ENCODE results near the gene UNC13D.
A peak's percentile ranks its signal among the peaks of the same experiment; 100 is the strongest.

The UNC13D gene

DNA sequence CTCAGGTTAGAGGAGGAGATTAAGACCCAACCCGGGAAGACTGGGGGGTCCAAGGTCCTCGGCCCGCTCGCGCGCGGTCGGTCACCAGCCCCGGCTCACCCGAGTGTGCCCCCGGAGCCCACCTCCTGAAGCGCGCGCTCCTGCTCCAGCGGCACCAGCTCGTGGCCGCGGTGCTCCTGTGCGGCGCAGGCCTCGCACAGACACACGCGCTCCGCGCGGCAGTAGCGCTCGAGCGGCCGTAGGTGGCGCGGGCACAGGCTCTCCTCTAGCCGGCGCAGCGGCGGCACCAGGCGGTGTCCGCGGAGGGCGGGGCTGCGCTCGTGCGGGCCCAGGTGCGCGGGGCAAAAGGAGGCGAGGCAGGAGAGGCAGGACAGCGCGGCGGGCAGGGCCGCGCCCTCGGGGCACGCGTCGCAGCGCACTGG is 33.6 kb upstream of the UNC13D start:
- H3K4me3 ChIP-seq (ENCODE audit: low read length) = peak overlapping the region; percentile 92
- H3K9ac ChIP-seq (ENCODE audit: low read length) = peak overlapping the region; percentile 100

DNA sequence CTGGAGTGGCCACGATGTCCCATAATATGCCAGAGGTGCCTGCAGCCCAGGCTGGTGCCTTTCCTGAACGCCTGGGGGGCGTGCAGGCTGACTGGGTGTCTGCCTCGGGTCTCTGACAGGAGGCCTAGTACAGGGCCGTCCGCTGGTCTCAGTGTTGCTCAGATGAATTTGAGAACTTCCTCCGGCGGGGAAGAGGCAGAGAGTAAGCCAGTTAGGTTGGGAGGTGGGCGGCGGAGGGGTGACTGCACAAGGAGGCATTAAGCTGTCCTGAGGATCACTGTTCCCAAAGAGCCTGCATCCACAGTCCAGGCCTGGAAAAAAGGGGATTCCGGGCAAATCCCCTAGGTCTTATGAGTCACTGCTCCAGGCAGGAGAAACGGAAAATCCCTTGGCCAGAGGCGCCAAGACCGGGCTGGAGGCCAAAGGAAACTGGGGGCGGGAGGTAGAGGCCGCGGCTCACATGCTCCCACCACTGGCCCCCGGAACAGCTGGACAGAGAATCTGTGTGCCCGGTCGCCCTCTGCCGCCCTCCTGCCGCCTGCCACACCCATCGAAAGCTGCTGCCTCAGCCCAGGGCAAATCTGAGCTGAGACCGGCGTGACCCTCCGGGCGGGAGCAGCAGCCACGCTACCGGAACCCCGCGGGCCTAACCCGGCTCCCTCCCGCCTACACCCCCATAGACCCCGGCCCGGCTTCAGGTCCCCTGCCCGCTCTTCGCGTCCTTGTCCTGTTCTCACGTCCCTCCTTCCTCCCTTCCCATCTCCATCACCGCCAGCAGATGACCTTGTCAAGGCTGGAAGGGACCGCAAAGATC is 32.9 kb upstream of the UNC13D start:
- Histone ChIP-seq H3F3A (ENCODE audit: insufficient read depth, low read length) (peaks cover 45% of the 10 kb centered on the region), H3K4me2 (ENCODE audit: low read depth, low read length) (peak overlapping the region; percentile 97), H3K4me3 (ENCODE audit: low read length) (peak overlapping the region; percentile 92), H4K20me1 (ENCODE audit: insufficient read depth, low read length) (no peaks in the 10 kb centered on the region), H3K27ac (ENCODE audit: low read length) (peak overlapping the region; percentile 99), H3K36me3 (replicated peaks; ENCODE audit: insufficient read depth, low read length) (peaks cover 4% of the 10 kb centered on the region; the same call in 1 of the 2 replicates), H3K27me3 (replicated peaks; ENCODE audit: insufficient read depth, low read length) (no peaks in the 10 kb centered on the region), H3K9me3 (replicated peaks; ENCODE audit: insufficient read depth, low read length) (no peaks in the 10 kb centered on the region), H3K9ac (ENCODE audit: low read length) (peak overlapping the region; percentile 100), H3K9me2 (replicated peaks; ENCODE audit: insufficient read depth, low read length) (no peaks in the 10 kb centered on the region), H3K4me1 (ENCODE audit: low read length) (peaks cover 28% of the 10 kb centered on the region), H3K79me2 (ENCODE audit: low read length) (peaks cover 35% of the 10 kb centered on the region), H2AFZ (ENCODE audit: low read length) (no peak overlapping the region)
- peak; percentile 85 for DNase-seq
- TF ChIP-seq, protein P1, sequence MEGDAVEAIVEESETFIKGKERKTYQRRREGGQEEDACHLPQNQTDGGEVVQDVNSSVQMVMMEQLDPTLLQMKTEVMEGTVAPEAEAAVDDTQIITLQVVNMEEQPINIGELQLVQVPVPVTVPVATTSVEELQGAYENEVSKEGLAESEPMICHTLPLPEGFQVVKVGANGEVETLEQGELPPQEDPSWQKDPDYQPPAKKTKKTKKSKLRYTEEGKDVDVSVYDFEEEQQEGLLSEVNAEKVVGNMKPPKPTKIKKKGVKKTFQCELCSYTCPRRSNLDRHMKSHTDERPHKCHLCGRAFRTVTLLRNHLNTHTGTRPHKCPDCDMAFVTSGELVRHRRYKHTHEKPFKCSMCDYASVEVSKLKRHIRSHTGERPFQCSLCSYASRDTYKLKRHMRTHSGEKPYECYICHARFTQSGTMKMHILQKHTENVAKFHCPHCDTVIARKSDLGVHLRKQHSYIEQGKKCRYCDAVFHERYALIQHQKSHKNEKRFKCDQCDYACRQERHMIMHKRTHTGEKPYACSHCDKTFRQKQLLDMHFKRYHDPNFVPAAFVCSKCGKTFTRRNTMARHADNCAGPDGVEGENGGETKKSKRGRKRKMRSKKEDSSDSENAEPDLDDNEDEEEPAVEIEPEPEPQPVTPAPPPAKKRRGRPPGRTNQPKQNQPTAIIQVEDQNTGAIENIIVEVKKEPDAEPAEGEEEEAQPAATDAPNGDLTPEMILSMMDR (IDR thresholded peaks at IDR 0.05; ENCODE audit: low read length) = no peak
- TF ChIP-seq EZH2phosphoT487 (IDR thresholded peaks at IDR 0.05; ENCODE audit: low read length) (no peak), EZH2 (optimal IDR thresholded peaks at IDR 0.05; ENCODE audit: low read depth, low read length) (no peak)

More for the DNA sequence above, 33.6 kb upstream of the UNC13D start:
- Histone ChIP-seq H3F3A (ENCODE audit: insufficient read depth, low read length) (peaks cover 41% of the 10 kb centered on the region), H3K4me2 (ENCODE audit: low read depth, low read length) (peak overlapping the region; percentile 97), H2AFZ (ENCODE audit: low read length) (no peak overlapping the region), H3K27ac (ENCODE audit: low read length) (peak overlapping the region; percentile 99), H3K9me2 (replicated peaks; ENCODE audit: insufficient read depth, low read length) (no peaks in the 10 kb centered on the region), H3K4me1 (ENCODE audit: low read length) (peaks cover 22% of the 10 kb centered on the region), H4K20me1 (ENCODE audit: insufficient read depth, low read length) (no peaks in the 10 kb centered on the region), H3K27me3 (replicated peaks; ENCODE audit: insufficient read depth, low read length) (no peaks in the 10 kb centered on the region), H3K36me3 (replicated peaks; ENCODE audit: insufficient read depth, low read length) (peaks cover 4% of the 10 kb centered on the region; the same call in 1 of the 2 replicates), H3K79me2 (ENCODE audit: low read length) (peaks cover 35% of the 10 kb centered on the region), H3K9me3 (replicated peaks; ENCODE audit: insufficient read depth, low read length) (no peaks in the 10 kb centered on the region)
- peak; percentile 82 for DNase-seq
- TF ChIP-seq, protein P1 (IDR thresholded peaks at IDR 0.05; ENCODE audit: low read length) = peak; percentile 38
- TF ChIP-seq EZH2phosphoT487 (IDR thresholded peaks at IDR 0.05; ENCODE audit: low read length) = no peak

DNA sequence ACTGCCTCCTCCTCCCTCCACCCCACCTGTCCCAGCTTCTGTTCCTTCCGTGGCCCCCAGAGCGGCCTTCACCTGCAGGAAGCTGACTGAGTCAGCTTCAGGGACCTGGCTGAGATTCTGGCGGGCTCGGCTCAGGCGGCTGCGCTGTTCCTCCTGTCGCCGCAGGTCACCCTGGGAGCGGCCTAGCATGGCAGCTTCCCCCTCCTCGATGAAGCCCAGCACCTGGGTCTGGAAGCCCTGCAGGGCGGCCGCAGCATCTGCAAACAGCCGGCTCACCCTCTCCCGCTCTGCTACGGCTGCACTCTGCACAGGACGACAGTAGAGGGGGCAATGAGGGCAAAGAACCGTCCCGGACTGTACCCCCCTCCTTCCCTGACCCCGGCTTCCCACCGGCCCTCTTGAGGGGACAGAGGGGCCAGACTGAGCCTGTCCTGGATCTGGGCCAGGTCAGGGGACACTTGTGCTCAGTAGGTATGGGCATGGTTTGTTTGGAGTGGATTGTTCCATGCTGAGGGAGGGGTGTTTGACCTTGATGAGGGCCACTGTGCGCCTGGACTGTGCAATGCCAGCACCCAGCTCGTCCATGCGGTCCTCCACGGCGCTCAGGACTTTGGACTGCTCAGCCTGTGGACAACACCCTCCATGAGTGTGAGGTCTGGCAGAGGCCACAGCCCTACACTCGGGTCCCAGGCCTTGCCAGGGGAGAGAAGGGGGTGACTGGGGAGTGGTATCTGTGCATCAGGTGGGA is 32.2 kb upstream of the UNC13D start:
- Histone ChIP-seq H3K4me1 (ENCODE audit: low read length) (peaks cover 28% of the 10 kb centered on the region), H2AFZ (ENCODE audit: low read length) (no peak overlapping the region), H3K27me3 (replicated peaks; ENCODE audit: insufficient read depth, low read length) (no peaks in the 10 kb centered on the region), H3K27ac (ENCODE audit: low read length) (peak overlapping the region; percentile 99), H3K4me2 (ENCODE audit: low read depth, low read length) (peak overlapping the region; percentile 97), H3F3A (ENCODE audit: insufficient read depth, low read length) (peaks cover 45% of the 10 kb centered on the region), H3K79me2 (ENCODE audit: low read length) (peaks cover 35% of the 10 kb centered on the region), H3K9me2 (replicated peaks; ENCODE audit: insufficient read depth, low read length) (no peaks in the 10 kb centered on the region), H3K9me3 (replicated peaks; ENCODE audit: insufficient read depth, low read length) (no peaks in the 10 kb centered on the region), H3K9ac (ENCODE audit: low read length) (peak overlapping the region; percentile 100), H4K20me1 (ENCODE audit: insufficient read depth, low read length) (no peaks in the 10 kb centered on the region), H3K4me3 (ENCODE audit: low read length) (peak overlapping the region; percentile 92), H3K36me3 (replicated peaks; ENCODE audit: insufficient read depth, low read length) (peaks cover 4% of the 10 kb centered on the region; the same call in 1 of the 2 replicates)
- DNase-seq = peak; percentile 95
- TF ChIP-seq EZH2 (optimal IDR thresholded peaks at IDR 0.05; ENCODE audit: low read depth, low read length) = no peak
- TF ChIP-seq, protein P1 (IDR thresholded peaks at IDR 0.05; ENCODE audit: low read length) = peak; percentile 50

Measured in MM.1S (cell line).